22Rv1 (cell line): ENCODE measurements around the gene RPS6KL1.

Experiments used
- ZFX ChIP-seq: fragments of 450-650 bp; IDR thresholded peaks from 2 replicates; pipeline ENCODE4 v1.6.1; 2017; ENCODE audit warnings: antibody characterized with exemption, borderline replicate concordance
- TF ChIP-seq, protein P1 (sequence below): fragments of 450-650 bp; IDR thresholded peaks from 2 replicates; pipeline ENCODE4 v1.5.1; 2017; ENCODE audit warnings: mild to moderate bottlenecking

- TF ChIP-seq, protein P1, sequence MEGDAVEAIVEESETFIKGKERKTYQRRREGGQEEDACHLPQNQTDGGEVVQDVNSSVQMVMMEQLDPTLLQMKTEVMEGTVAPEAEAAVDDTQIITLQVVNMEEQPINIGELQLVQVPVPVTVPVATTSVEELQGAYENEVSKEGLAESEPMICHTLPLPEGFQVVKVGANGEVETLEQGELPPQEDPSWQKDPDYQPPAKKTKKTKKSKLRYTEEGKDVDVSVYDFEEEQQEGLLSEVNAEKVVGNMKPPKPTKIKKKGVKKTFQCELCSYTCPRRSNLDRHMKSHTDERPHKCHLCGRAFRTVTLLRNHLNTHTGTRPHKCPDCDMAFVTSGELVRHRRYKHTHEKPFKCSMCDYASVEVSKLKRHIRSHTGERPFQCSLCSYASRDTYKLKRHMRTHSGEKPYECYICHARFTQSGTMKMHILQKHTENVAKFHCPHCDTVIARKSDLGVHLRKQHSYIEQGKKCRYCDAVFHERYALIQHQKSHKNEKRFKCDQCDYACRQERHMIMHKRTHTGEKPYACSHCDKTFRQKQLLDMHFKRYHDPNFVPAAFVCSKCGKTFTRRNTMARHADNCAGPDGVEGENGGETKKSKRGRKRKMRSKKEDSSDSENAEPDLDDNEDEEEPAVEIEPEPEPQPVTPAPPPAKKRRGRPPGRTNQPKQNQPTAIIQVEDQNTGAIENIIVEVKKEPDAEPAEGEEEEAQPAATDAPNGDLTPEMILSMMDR, result no peak
- TF ChIP-seq ZFX, result no peak
These were observed 61.3 kb downstream of the RPS6KL1 start for GRCh38 chr14:74861734-74862090.
